Activated naive CD4-positive, alpha-beta T cell treated with anti-CD3 and anti-CD28 coated beads, Interleukin-2, amount 50 U/mL, for 72 hours (primary cell): ENCODE data around the gene PDE1A. TPM values are rescaled to one million over a fixed set of nuclear protein-coding genes. Genes with fewer than 3 reads are reported as not detected.

Experiments used
- ATAC-seq, 2 donors: fragments of 150-1000 bp; cut with Tn5 transposase; 2 replicates each; pipeline ENCODE4 v1.10.0; 2021; ENCODE audit warnings: mild to moderate bottlenecking in 2 of 2, moderate library complexity in 2 of 2
- DNase-seq, 2 donors: peaks; one replicate each; pipeline ENCODE4 v3.0.0; 2021 to 2022; ENCODE audit warnings: low spot score in 2 of 2
- H3K27ac Mint-ChIP-seq, 2 donors: one replicate each; pipeline ENCODE4 v1.8.0; 2022; ENCODE audit warnings: mild to moderate bottlenecking in 2 of 2, mixed read lengths in 2 of 2
- H3K36me3 Mint-ChIP-seq, 2 donors: one replicate each; pipeline ENCODE4 v1.8.0; 2022; ENCODE audit warnings: mixed read lengths in 2 of 2
- H3K9me3 Mint-ChIP-seq, 2 donors: one replicate each; pipeline ENCODE4 v1.8.0; 2022; ENCODE audit warnings: mixed read lengths in 2 of 2
- total RNA-seq, 2 donors: library from RNA; stranded (reverse); gene quantifications; one replicate each; pipeline ENCODE4 v1.2.3, GENCODE V29; 2022

Gene PDE1A
- total RNA-seq, 2 donors from 2014 or later: not detected

- DNase-seq: no peak
- no peak for ATAC-seq
- H3K27ac Mint-ChIP-seq: no peak overlapping the region
- H3K36me3 Mint-ChIP-seq: no peaks in the 10 kb centered on the region
- peaks cover 21 to 23% of the 10 kb centered on the region in 2 donors for H3K9me3 Mint-ChIP-seq
Observed at GRCh38 chr2:182372661-182373060, 54.2 kb downstream of the PDE1A start.

- ATAC-seq: no peak
- no peak for DNase-seq
- Mint-ChIP-seq H3K36me3 (no peaks in the 10 kb centered on the region), H3K9me3 (peaks cover 5 to 9% of the 10 kb centered on the region in 2 donors), H3K27ac (no peak overlapping the region)
Observed at GRCh38 chr2:182368996-182369395, 57.8 kb downstream of the PDE1A start.

- no peak for ATAC-seq
- no peaks in the 10 kb centered on the region for H3K36me3 Mint-ChIP-seq
- peaks cover 6 to 11% of the 10 kb centered on the region in 2 donors for H3K9me3 Mint-ChIP-seq
- no peak for DNase-seq
- H3K27ac Mint-ChIP-seq: no peak overlapping the region
Observed at GRCh38 chr2:182368446-182368845, 58.4 kb downstream of the PDE1A start.

GRCh38 chr2:182367401-182367800 lies 59.4 kb downstream of the PDE1A start:
- ATAC-seq (no peak), DNase-seq (no peak)
- H3K36me3 Mint-ChIP-seq: no peaks in the 10 kb centered on the region
- H3K27ac Mint-ChIP-seq: no peak overlapping the region
- H3K9me3 Mint-ChIP-seq: peaks cover 10 to 14% of the 10 kb centered on the region in 2 donors

GRCh38 chr2:182366628-182367027 lies 60.2 kb downstream of the PDE1A start:
- ATAC-seq: no peak
- no peak for DNase-seq
- Mint-ChIP-seq H3K27ac (no peak overlapping the region), H3K9me3 (peaks cover 10 to 14% of the 10 kb centered on the region in 2 donors), H3K36me3 (no peaks in the 10 kb centered on the region)

GRCh38 chr2:182365855-182366254 lies 61.0 kb downstream of the PDE1A start:
- no peak overlapping the region for H3K27ac Mint-ChIP-seq
- peaks cover 10 to 14% of the 10 kb centered on the region in 2 donors for H3K9me3 Mint-ChIP-seq
- H3K36me3 Mint-ChIP-seq: no peaks in the 10 kb centered on the region
- no peak for DNase-seq
- no peak for ATAC-seq

- H3K27ac Mint-ChIP-seq: no peak overlapping the region
- H3K36me3 Mint-ChIP-seq: no peaks in the 10 kb centered on the region
- ATAC-seq: no peak
- peaks cover 7 to 9% of the 10 kb centered on the region in 2 donors for H3K9me3 Mint-ChIP-seq
- no peak for DNase-seq
Observed at GRCh38 chr2:182361477-182361876, 65.4 kb downstream of the PDE1A start.

GRCh38 chr2:182360663-182361260 lies 66.1 kb downstream of the PDE1A start:
- ATAC-seq: no peak
- Mint-ChIP-seq H3K36me3 (no peaks in the 10 kb centered on the region), H3K27ac (no peak overlapping the region), H3K9me3 (peaks cover 7 to 9% of the 10 kb centered on the region in 2 donors)
- DNase-seq: no peak

- H3K36me3 Mint-ChIP-seq: no peaks in the 10 kb centered on the region
- peaks cover 7 to 9% of the 10 kb centered on the region in 2 donors for H3K9me3 Mint-ChIP-seq
- DNase-seq: no peak
- H3K27ac Mint-ChIP-seq: no peak overlapping the region
- no peak for ATAC-seq
Observed at GRCh38 chr2:182359990-182360662, 66.7 kb downstream of the PDE1A start.

- H3K36me3 Mint-ChIP-seq: no peaks in the 10 kb centered on the region
- no peak overlapping the region for H3K27ac Mint-ChIP-seq
Observed at GRCh38 chr2:182359027-182359989, 67.5 kb downstream of the PDE1A start.

GRCh38 chr2:182358601-182359000 lies 68.2 kb downstream of the PDE1A start:
- ATAC-seq (no peak), DNase-seq (no peak)
- no peaks in the 10 kb centered on the region for H3K36me3 Mint-ChIP-seq
- H3K9me3 Mint-ChIP-seq: peaks cover 7 to 9% of the 10 kb centered on the region in 2 donors
- H3K27ac Mint-ChIP-seq: no peak overlapping the region

More at GRCh38 chr2:182359027-182359989, 67.5 kb downstream of the PDE1A start:
- no peak for ATAC-seq
- no peak for DNase-seq
- peaks cover 7 to 9% of the 10 kb centered on the region in 2 donors for H3K9me3 Mint-ChIP-seq

- DNase-seq (no peak), ATAC-seq (no peak)
- H3K27ac Mint-ChIP-seq: no peak overlapping the region
- no peaks in the 10 kb centered on the region for H3K36me3 Mint-ChIP-seq
- peaks cover 0 to 3% of the 10 kb centered on the region in 2 donors for H3K9me3 Mint-ChIP-seq
Observed at GRCh38 chr2:182355815-182356214, 71.0 kb downstream of the PDE1A start.

- Mint-ChIP-seq H3K27ac (no peak overlapping the region), H3K36me3 (no peaks in the 10 kb centered on the region), H3K9me3 (no peaks in the 10 kb centered on the region)
- ATAC-seq: no peak
- DNase-seq: no peak
Observed at GRCh38 chr2:182351427-182351826, 75.4 kb downstream of the PDE1A start.

GRCh38 chr2:182349268-182349667 lies 77.6 kb downstream of the PDE1A start:
- Mint-ChIP-seq H3K27ac (no peak overlapping the region), H3K9me3 (no peaks in the 10 kb centered on the region), H3K36me3 (no peaks in the 10 kb centered on the region)
- ATAC-seq (no peak), DNase-seq (no peak)

- H3K27ac Mint-ChIP-seq: no peak overlapping the region
- no peaks in the 10 kb centered on the region for H3K36me3 Mint-ChIP-seq
- peaks cover 0 to 4% of the 10 kb centered on the region in 2 donors for H3K9me3 Mint-ChIP-seq
- ATAC-seq (no peak), DNase-seq (no peak)
Observed at GRCh38 chr2:182345384-182345783, 81.5 kb downstream of the PDE1A start.

GRCh38 chr2:182330451-182331305 lies 96.2 kb downstream of the PDE1A start:
- DNase-seq (no peak), ATAC-seq (no peak)
- Mint-ChIP-seq H3K27ac (no peak overlapping the region), H3K36me3 (peaks cover 0 to 13% of the 10 kb centered on the region in 2 donors), H3K9me3 (peaks cover 19 to 31% of the 10 kb centered on the region in 2 donors)
